Fibroblast of peridontal ligament (primary cell): Measurements from ENCODE around the gene GPR135.

ENCODE experiments used
- DNase-seq: peaks from one replicate; pipeline ENCODE4 v3.0.0-alpha.2; 2010; ENCODE audit errors: extremely low read depth

GPR135 gene, protein sequence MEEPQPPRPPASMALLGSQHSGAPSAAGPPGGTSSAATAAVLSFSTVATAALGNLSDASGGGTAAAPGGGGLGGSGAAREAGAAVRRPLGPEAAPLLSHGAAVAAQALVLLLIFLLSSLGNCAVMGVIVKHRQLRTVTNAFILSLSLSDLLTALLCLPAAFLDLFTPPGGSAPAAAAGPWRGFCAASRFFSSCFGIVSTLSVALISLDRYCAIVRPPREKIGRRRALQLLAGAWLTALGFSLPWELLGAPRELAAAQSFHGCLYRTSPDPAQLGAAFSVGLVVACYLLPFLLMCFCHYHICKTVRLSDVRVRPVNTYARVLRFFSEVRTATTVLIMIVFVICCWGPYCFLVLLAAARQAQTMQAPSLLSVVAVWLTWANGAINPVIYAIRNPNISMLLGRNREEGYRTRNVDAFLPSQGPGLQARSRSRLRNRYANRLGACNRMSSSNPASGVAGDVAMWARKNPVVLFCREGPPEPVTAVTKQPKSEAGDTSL

DNA sequence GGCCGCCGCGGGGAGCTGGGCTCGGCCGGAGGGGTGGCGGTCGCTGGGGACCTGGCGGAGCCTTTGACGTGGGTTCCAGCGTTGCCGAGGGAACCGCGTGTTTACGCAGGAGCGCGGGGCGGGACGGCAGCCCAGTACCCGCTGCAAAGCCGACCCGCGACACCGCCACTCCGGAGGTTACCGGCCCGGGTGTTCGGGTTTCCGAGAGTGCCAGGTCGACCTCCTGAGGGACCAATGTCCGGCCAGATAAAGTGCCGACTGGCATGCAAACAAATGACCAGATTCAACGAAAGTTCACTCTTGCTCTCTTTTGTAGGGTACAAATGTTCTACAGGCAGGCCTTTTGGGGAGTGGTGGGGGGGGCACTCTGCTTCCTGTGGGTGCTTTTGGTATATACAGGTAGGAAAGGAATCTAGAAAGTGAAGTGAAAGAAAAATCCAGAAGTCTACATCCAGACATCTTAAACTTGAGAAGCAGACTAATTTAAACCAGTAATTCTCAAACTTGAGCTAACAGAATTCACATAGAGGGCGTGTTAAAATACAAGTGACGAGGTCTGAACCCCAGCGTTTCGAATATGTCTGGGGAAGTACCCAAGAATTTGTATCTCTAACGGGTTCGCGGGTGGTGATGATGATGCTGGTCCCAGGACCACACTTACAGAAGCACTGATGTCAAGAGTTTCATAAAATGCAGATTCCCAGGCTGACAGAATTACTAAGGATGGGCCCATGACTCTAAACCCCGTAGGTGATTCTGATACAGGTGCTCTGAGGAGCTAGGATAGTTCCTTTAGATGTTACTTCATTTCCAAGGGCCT is at the start of gene GPR135:
Gene GPR135, minus strand, starts transcription at position 65 of the 820 bp plus-strand sequence. CDS start 154 bp downstream, outside the sequence.
- peak; percentile 14 for DNase-seq

DNA sequence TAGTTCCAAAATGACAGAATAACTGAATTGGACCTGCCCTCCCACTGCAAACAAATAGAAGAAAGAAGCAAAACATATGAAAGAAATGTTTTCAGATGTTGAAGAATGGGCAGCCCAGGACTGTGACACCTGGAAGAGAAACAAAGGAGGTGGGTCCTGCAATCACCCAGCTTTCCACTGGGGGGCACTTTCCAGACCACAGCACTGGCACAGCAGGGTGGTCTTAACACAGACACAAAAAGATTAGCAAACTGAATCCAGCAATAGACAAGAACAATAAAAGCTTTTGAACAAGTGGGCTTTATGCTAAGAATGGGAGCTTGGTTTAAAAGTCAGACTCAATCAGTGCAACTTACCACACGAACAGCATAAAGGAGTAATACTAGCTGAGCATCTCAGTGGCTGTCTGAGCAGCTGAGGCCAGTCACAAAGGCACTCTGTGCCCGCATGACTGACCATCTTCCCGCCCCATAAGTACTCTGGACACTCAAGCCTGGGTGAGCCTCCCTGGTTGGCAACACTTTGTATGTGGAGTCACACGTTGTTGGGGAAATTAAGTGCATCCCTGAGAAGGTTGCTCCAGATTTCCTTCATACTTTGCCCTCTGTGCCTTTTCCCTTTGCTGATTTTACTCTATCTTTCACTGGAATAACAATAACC is 46.9 kb upstream of the GPR135 start:
- no peak for DNase-seq

DNA sequence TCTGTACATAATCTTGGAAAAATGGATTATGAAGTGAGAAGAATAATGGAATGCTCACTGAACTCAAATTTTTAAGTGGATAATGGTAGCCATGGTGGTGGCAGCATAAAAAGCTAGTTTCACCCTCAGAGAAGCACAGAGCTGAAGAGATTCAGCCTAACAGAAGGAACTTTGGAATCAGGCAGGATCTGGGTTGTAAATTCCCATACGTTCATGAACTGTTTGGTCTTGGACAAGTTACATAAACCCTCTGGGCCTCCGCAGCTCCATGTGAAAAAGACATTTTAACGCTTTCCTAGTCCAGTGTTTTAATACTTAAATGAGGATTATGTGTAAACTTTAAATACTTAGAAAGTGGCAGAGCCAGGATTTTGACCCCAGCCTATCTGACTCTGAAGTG is 45.8 kb upstream of the GPR135 start:
- DNase-seq, result no peak

DNA sequence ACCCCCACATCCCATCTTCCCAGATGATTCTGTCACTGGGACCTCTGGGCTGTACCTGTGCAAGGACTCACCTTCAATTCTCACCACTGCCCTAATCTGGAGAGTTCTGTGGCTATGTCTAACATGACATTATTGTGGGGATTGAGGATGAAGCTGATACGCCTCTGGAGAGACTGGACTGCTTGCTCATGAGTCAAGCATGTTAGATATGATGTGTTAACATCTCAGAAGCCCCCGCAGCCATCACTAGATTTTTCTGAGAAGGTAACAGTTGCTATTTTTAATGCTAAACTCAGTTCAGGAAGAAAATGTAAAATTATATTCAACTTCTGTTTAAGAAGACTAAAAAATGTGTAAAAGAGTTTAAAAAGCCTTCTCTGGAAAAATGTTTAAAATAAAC is 44.8 kb upstream of the GPR135 start:
- DNase-seq, result no peak

DNA sequence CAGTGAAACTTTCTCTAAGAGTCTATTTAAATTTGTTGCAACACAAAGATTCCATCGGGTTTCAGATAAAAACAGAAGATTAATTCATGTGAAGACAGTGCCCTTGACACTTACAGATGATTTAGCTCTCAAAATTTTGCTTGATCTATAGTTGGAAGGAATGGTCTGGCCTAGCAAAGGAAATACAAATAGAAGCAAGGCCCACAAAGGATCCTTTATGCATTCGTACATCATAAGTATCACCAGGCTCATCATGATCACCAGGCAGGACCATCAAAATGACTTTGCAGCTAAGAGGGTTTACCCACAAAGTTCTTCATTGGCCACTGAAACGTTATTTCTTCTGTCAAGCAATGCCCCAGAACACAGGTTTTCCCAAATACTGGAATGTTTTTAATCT is 43.9 kb upstream of the GPR135 start:
- DNase-seq, result no peak

DNA sequence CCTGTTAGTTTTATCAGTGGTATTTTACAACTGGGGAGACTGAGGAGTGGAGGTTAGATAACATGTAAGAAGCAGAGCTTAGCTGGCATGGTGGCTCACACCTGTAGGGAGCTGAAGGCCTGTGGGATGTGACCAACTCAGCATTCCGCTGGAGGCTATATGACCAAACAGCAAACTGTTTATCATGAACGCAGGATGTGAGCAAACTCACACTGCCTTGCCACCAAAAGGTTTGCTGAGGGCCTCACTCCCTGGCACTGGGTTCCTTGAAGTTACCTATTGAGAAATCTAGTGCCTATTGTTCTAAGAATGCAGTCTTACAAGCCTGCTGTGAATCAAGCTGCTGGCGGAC is 42.5 kb upstream of the GPR135 start:
- no peak for DNase-seq

DNA sequence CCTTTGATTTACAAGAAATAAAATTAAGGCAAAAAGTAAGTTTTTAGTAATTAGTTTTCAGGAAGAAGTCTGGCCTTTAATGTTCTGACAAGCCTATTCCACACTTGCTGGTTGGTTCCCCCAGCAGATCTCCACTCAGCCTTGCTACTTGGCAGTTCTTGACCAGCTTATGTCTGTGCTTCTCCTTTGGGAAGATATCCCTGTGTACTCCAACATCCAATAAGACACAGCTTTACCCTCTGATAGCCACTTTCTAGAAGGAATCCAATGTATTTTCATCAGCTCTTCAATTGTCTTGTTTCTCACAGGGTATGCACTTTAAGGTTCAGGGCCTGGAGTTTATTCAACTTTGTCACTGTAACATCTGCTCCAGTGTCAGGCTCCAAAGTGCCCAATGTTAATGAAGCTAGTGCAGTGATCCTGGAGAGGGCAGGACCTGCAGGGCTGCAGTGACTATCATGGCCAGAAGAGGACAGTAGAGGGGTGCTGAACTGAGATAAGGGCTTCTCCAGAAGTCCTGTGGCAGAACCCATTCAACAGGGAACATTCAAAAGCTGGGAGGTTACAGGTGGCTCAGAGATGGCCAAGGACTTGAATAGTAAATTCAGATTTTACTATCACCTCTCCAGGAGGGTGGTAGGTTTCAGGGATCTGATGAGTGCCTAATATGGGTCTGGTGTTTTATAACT is 42.0 kb upstream of the GPR135 start:
- DNase-seq, result peak; percentile 48

DNA sequence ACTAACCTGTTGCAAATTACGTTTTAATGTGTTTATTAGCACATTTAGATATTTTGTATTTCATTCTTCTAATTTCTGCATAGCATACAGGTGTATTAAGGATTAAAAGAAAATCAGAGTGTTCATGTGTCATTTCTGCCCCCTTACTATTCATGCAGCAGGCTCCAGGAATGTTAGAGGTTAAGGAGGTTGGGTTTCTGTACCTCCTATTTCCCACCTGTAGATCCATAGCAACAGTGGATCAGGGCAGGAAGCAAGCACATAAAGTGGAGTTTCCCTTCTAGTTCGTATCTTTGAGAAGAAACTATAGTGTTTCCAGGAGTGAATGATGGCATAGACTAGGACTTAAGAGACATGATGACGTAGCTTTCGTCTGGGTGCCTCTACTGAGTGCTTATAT is 38.1 kb upstream of the GPR135 start:
- no peak for DNase-seq

DNA sequence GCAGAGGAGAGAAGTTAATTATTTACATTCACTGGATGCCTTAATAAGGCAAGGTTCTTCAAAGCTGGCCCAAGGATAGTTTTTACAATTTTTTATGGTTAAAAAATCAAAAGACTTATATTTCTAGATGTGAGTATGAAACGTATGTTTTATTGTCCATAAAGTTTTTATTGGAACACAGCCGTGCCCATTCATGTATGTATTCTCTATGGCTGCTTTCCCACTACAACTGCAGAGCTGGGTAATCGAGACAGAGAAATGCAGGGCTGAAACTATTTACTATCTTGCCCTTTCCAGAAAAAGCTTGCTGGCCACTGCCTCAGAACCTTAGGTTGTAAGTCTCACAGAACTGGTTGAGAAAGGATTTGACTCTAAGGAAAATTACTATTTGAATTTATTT is 35.6 kb upstream of the GPR135 start:
- no peak for DNase-seq

DNA sequence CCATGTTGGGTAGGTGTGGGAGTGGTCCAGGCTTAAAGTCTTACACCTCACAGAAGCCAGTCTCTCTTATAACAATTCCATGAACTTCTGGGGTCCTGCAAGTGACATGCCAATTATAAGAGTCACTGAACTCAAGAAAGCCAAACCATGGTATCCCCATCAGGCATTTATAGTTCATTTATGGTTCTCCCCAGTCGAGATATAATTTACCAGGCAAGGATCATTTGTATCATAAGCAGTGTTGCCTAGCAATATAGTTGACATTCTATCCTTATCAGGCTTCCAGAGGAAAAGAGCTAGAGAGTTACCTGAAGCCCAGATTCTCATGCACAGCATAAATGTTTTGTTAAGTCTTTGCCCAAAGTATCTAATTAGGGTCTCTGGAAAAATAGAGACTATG is 27.2 kb upstream of the GPR135 start:
- DNase-seq, result no peak

DNA sequence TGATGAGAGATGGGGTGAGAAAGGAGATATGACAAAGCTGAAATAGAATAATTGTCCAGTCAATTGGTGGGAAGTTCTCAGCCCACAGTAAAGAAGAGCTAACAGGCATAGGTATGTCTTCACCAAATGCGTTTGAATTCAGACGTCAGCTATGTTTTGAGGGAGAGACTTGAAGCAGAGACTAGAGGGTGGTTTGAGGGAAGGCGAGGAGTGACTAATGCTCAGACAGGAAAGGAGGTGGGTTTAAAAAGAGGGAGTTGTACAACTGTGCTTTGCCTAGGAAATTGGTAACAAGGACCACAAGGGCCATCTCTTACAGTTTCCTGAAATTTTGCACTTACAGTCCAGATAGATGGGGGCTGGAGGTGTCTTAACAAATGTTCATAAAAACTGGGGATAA is 25.6 kb upstream of the GPR135 start:
- DNase-seq, result no peak

DNA sequence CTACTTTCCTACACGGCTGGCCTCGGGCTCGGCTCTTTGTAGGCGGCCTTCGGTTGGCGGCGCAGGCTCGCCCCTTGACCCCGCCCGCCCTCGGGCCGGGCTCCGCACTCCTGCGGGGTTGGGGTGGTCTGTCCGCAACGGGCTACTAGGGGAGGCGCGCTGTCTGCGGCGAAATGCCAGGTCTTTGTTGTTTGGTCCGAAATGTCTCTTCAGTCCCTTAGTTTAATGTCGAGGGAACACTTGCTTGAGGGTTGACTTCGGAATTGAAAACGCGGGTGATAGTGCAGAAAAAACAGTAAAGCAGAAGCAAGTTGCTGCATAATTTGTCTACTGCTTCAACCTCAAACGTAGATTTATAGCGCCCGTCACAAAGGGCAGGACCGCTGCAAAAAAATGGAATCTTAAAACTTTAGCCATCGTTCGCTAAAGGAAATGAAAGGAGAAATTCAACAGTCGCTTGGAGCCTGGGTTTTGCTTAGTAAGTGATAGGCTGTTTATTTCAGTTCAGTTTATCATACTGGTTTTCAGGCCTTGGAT is 19.5 kb upstream of the GPR135 start:
- peak; percentile 51 for DNase-seq

DNA sequence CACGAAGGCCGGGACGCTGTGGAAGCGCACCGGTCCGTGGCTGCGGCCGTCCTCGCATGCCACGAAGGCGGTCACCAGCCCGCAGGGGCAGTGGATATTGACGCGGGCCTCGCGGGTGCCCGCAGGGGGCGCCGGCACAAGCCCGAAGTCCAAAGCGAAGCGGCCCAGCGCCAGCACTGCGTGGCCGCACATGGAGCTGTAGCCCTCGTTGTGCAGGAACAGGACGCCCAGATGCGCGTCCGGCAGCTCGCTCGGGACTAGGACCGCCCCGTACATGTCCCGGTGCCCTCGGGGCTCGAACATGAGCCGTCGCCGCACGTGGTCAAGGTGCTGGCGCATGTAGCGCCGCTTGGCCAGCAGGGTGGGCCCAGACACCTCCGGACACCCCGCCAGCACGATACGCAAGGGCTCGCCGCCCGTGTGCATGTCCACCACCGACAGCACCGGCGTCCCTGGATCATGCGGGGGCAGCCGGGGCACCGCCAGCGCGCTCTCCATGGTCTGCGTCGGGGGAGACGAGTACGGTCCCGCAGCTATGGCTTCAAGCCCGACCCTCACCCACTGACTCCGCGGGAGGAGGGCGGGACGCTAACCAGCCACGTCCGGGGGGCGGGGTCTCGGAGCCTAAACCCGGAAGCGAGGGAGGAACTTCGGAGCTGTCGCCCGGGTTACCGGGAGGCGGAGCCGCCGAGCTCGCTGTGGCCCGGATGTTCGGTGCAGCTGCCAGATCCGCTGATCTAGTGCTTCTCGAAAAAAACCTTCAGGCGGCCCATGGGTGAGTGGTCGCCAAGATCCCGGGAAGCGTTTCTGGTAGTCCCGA is 18.8 kb upstream of the GPR135 start, which contains the start of the genes JKAMP and L3HYPDH:
Gene JKAMP, plus strand, starts transcription at position 699 of the 820 bp plus-strand sequence. Its CDS starts 73 bp downstream, at position 772.
Gene L3HYPDH, minus strand, starts transcription at position 590 of the 820 bp plus-strand sequence. Its CDS starts 92 bp downstream, at position 498.
- peak; percentile 92 for DNase-seq

DNA sequence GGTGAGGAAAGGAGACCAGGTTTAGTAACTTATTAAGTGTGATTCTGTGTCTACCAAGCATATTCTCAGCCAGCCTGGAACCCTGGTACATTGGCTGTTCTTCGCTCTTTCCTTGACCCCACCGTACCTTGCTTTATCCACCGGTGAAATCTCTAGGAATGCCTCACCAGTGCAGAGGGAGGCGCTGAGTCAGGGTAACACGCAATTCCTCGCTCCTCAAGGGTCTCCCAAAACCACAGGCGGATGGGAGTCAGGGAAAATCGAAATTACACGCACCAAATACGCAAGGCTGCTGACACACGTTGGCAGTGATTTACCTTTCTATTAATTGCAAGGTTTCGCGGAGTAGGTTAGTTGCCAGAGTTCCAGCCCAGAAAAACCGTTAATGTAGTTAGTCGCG is 18.2 kb upstream of the GPR135 start:
- DNase-seq, result peak; percentile 68

DNA sequence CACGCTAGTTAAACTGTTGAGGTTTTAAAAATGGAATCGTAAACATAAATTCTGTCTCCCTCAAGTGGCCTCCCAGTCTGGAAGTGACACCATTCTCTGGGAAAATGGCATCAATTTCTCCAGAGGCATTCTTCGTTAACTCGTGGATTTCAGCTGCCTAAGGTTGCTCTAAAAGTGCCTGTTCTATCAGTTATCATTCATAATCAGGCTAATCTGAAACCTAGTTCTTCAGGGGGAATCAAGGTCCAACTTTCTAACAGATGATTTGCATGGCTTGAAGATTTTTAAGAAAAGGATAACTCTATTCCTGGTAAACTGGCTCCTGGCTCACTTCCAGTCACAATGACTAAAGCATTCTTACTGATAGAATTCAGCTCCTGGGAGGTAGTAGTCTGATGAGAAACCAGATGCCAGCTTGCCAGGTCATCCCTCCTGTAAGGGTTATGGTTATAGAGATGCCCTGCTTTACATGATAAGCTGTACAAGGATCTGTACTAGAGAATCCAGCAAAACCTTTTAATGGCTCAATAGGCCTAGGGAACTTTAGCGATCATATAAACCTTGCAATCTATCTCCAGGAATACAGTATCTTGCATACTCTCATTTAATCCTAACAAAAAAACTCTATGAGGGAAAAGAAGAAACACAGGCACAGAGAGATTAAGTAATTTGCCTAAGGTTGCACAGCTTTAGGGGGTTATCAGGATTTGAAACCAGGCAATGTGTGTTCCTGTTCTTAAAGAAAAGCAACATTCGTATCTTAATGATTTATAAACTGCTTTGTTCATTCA is 17.6 kb upstream of the GPR135 start:
- DNase-seq, result peak; percentile 94

DNA sequence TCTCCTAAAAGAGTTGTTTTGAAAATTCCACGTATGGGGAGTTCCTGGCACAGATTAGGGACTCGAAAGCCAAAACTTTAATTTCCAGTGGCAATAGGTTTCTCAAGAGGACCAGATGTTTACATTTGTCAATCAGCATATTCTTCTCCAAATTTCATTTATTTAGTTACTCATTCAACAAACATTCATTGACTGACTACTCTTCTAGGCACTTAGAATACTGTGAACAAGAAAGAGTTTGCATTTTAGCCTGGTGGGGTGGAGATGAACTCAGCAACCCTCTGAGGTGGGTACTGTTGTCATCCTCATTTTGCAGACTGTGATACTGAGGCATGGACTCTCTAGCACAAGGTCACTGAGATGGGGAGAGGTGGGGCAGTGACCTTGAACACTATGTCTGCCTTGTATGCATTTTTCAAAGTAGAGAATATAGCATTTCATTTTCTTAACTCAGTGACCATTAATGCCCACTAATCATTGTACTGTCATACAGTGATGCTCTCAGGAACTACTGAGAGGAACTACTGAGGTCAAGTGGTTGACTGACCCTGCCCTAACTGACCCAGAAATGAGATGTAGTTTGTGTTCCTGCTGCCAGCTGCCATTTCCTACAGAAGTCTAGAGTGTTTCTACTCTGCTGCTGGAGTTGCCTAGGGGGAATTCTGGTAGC is 16.8 kb upstream of the GPR135 start:
- DNase-seq, result peak; percentile 97

DNA sequence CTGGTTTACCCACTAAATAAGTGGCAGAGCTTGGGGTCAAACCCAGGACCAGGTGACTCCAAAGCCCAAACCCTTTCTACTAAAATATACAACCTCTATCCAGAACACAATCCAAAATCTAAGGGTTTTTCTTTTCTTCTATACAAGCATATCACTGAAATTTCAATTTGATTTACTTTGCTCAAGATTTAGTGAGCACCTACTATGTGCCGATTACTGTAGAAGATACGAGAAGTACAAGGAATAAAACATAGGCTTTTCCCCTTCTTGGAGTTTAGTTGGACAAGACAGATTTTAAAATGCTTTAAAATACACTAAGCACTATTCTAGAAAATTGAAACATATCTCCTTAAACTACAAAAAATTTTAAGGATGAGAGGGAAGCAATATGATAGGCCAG is 16.2 kb upstream of the GPR135 start:
- no peak for DNase-seq

DNA sequence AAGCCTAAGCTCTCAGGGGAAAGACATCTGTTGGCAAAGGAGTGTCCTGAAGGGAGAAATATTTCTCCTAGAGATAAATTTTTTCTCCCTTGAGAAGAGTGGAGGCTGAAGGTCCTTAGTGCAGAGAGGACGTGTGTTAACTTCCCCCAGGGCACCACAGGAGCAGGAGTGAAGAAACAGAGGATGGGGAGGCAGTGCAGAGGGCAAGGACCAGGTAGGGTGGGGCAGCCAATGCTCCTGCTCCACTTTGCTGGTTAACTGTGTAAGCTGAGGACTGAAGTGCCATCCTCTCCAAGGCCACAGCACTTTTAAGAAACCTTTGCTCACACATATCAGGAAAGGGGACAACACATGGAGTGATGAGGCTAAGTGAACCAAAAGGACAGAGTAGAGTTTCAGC is 15.0 kb upstream of the GPR135 start:
- no peak for DNase-seq

DNA sequence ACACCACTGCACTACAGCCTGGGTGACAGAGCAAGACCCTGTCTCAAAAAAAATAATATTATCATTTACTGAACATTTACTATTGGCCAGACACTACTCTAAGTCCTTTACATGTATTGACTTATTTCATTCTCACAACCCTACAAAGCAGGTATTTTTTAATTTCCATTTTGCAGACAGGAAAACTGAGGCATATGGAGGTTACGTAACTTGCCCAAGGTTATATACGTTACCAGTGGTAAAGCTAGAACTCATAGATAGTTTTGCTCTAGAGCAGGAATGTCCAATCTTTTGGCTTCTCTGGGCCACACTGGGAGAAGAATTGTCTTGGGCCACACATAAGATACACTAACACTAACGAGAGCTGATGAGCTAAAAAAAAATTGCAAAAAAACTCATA is 13.4 kb upstream of the GPR135 start:
- DNase-seq, result no peak
